SK-N-SH treated with all-trans-retinoic acid at 6 μM for 48 hours (cell line): ENCODE measurements around the gene UST.
"Not testable (repeated sequence)": the region's sequence is repeated elsewhere in the genome, so short reads cannot be mapped to it uniquely, and the experiment has no call there.

ENCODE experiments used
- ATAC-seq: fragments of 200-7000 bp; cut with Tn5 transposase; 3 replicates; pipeline ENCODE4 v1.9.1; 2020; ENCODE audit warnings: mild to moderate bottlenecking, moderate library complexity
- BACH2 ChIP-seq: fragments of 250-450 bp; sonication (Bioruptor Pico); IDR thresholded peaks from 2 replicates; pipeline ENCODE4 v1.9.0; 2021; ENCODE audit warnings: mild to moderate bottlenecking, borderline replicate concordance
- CREB5 ChIP-seq: fragments of 250-450 bp; sonication (Bioruptor Pico); IDR thresholded peaks from 2 replicates; pipeline ENCODE4 v1.5.1; 2020; ENCODE audit warnings: low read depth, mild to moderate bottlenecking, moderate library complexity
- CSDC2 ChIP-seq: fragments of 250-450 bp; sonication (Bioruptor Pico); IDR thresholded peaks from 2 replicates; pipeline ENCODE4 v1.5.0; 2020; ENCODE audit warnings: mild to moderate bottlenecking, moderate library complexity
- CSRNP3 ChIP-seq: fragments of 250-450 bp; sonication (Bioruptor Pico); IDR thresholded peaks from 2 replicates; pipeline ENCODE4 v1.5.1; 2021; ENCODE audit warnings: mild to moderate bottlenecking, moderate library complexity
- ESRRG ChIP-seq: fragments of 250-450 bp; sonication (Bioruptor Pico); IDR thresholded peaks from 2 replicates; pipeline ENCODE4 v1.6.1; 2021; ENCODE audit warnings: mild to moderate bottlenecking
- GLIS3 ChIP-seq: fragments of 250-450 bp; sonication (Bioruptor Pico); IDR thresholded peaks from 2 replicates; pipeline ENCODE4 v1.5.0; 2020; ENCODE audit warnings: mild to moderate bottlenecking, moderate library complexity
- PATZ1 ChIP-seq: fragments of 250-450 bp; sonication (Bioruptor Pico); IDR thresholded peaks from 2 replicates; pipeline ENCODE4 v1.8.0; 2020; ENCODE audit warnings: mild to moderate bottlenecking, moderate library complexity, borderline replicate concordance
- PPARA ChIP-seq: fragments of 250-450 bp; sonication (Bioruptor Pico); IDR thresholded peaks from 2 replicates; pipeline ENCODE4 v1.5.0; 2020; ENCODE audit warnings: mild to moderate bottlenecking, borderline replicate concordance
- SNAI2 ChIP-seq: fragments of 250-450 bp; sonication (Bioruptor Pico); IDR thresholded peaks from 2 replicates; pipeline ENCODE4 v1.5.0; 2020; ENCODE audit warnings: mild to moderate bottlenecking, moderate library complexity
- TCF4 ChIP-seq: fragments of 250-450 bp; sonication (Bioruptor Pico); IDR thresholded peaks from 2 replicates; pipeline ENCODE4 v1.8.0; 2021; ENCODE audit warnings: mild to moderate bottlenecking, moderate library complexity, borderline replicate concordance
- TOX ChIP-seq: fragments of 250-450 bp; sonication (Bioruptor Pico); IDR thresholded peaks from 2 replicates; pipeline ENCODE4 v1.8.0; 2021; ENCODE audit warnings: mild to moderate bottlenecking, moderate library complexity, borderline replicate concordance
- ZC3H10 ChIP-seq: fragments of 250-450 bp; sonication (Bioruptor Pico); IDR thresholded peaks from 2 replicates; pipeline ENCODE4 v1.5.1; 2021; ENCODE audit warnings: mild to moderate bottlenecking, moderate library complexity
- ZFP3 ChIP-seq: fragments of 250-450 bp; sonication (Bioruptor Pico); IDR thresholded peaks from 2 replicates; pipeline ENCODE4 v1.5.0; 2020; ENCODE audit warnings: mild to moderate bottlenecking, moderate library complexity
- ZFP30 ChIP-seq: fragments of 450-650 bp; formaldehyde crosslinking; IDR thresholded peaks from 2 replicates; pipeline ENCODE4 v1.5.0; 2022; ENCODE audit warnings: mild to moderate bottlenecking, moderate library complexity
- ZNF565 ChIP-seq: fragments of 450-650 bp; formaldehyde crosslinking; conservative IDR thresholded peaks from 2 replicates; pipeline ENCODE4 v1.5.0; 2020; ENCODE audit warnings: low read depth, mild to moderate bottlenecking, moderate library complexity
- ZNF70 ChIP-seq: fragments of 450-650 bp; formaldehyde crosslinking; IDR thresholded peaks from 2 replicates; pipeline ENCODE4 v1.5.0; 2020; ENCODE audit warnings: mild to moderate bottlenecking, moderate library complexity
- ZNF8 ChIP-seq: fragments of 450-650 bp; formaldehyde crosslinking; IDR thresholded peaks from 2 replicates; pipeline ENCODE4 v1.5.0; 2020; ENCODE audit warnings: mild to moderate bottlenecking, moderate library complexity
- TF ChIP-seq, protein P1 (sequence below): fragments of 250-450 bp; sonication (Bioruptor Pico); IDR thresholded peaks from 2 replicates; pipeline ENCODE4 v1.5.0; 2020; ENCODE audit warnings: mild to moderate bottlenecking, moderate library complexity
- TF ChIP-seq, protein P2 (sequence below): fragments of 250-450 bp; sonication (Bioruptor Pico); IDR thresholded peaks from 2 replicates; pipeline ENCODE4 v1.8.0; 2021; ENCODE audit warnings: low read depth, mild to moderate bottlenecking, moderate library complexity, borderline replicate concordance

Gene UST

GRCh38 chr6:148873154-148873553 lies 126.3 kb downstream of the UST start:
- ATAC-seq = no peak
- TF ChIP-seq ZNF565 (no peak), ZNF70 (CRISPR knock-in tag) (no peak)

- TF ChIP-seq, protein P1, sequence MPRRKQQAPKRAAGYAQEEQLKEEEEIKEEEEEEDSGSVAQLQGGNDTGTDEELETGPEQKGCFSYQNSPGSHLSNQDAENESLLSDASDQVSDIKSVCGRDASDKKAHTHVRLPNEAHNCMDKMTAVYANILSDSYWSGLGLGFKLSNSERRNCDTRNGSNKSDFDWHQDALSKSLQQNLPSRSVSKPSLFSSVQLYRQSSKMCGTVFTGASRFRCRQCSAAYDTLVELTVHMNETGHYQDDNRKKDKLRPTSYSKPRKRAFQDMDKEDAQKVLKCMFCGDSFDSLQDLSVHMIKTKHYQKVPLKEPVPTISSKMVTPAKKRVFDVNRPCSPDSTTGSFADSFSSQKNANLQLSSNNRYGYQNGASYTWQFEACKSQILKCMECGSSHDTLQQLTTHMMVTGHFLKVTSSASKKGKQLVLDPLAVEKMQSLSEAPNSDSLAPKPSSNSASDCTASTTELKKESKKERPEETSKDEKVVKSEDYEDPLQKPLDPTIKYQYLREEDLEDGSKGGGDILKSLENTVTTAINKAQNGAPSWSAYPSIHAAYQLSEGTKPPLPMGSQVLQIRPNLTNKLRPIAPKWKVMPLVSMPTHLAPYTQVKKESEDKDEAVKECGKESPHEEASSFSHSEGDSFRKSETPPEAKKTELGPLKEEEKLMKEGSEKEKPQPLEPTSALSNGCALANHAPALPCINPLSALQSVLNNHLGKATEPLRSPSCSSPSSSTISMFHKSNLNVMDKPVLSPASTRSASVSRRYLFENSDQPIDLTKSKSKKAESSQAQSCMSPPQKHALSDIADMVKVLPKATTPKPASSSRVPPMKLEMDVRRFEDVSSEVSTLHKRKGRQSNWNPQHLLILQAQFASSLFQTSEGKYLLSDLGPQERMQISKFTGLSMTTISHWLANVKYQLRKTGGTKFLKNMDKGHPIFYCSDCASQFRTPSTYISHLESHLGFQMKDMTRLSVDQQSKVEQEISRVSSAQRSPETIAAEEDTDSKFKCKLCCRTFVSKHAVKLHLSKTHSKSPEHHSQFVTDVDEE (CRISPR knock-in tag) = no peak
- TF ChIP-seq CSRNP3 (CRISPR knock-in tag) (no peak), ESRRG (CRISPR knock-in tag) (no peak), ZFP3 (CRISPR knock-in tag) (no peak), CREB5 (CRISPR knock-in tag) (no peak), CSDC2 (CRISPR knock-in tag) (no peak), TCF4 (CRISPR knock-in tag) (no peak)
- no peak for ATAC-seq
Measured at GRCh38 chr6:148873868-148874267, 127.0 kb downstream of the UST start.

DNA sequence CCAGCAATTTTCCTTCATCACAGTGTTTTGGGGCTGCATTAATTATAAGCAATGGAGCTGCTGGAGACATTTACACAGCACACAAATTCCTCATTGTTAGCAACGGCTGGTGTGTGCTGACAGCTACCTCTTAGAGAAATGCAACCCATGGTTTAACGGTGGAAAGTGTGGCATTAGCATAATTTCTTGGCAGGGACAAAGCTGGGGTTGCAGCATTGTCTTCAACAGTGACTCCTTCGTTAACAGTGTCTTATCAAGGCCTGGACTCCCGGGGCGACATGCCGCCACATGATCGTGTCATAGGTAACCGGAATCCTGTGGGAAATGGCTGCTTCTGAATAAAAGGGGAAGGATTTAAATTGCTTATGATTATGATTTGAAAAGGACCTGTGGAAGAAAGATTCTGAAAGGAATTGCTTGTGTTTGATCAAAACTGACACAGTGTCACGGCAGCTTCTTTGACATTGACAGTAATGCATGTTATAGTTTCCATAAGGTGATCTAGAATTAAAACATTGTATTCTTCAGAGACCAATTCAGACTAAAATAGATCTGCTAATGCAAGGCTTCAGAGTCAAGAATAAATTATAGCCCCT lies 128.0 kb downstream of the UST start:
- peak; percentile 46 for ATAC-seq
- no peak for TF ChIP-seq TOX (CRISPR knock-in tag)
- TF ChIP-seq ZNF8 = no peak
- no peak for TF ChIP-seq PATZ1 (CRISPR knock-in tag)
- TF ChIP-seq GLIS3 = no peak

DNA sequence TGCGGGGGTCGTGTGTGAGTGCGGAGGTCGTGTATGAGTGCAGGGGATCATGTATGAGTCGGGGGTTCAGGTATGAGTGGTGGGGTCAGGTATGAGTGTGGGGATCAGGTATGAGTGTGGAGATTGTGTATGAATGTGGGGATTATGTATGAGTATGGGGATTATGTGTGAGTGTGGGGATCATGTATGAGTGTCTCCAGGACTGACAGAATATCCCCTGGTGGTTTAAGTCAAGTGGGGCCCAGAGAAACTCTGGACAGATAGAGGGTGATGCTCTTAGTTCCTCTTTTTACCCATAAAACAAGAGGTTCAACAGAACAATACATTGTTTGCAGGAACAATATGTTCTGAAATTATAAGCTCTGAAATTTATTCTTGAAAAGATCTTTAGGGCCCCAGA lies 131.9 kb downstream of the UST start:
- ATAC-seq = no peak

GRCh38 chr6:148880742-148881141 lies 133.9 kb downstream of the UST start:
- not testable (repeated sequence) for ATAC-seq

More for the DNA sequence above, 131.9 kb downstream of the UST start:
- TF ChIP-seq ZFP30 (CRISPR knock-in tag) = no peak
- TF ChIP-seq GLIS3 = no peak
- no peak for TF ChIP-seq BACH2
- TF ChIP-seq CSRNP3 (CRISPR knock-in tag) = no peak
- no peak for TF ChIP-seq ESRRG (CRISPR knock-in tag)
- no peak for TF ChIP-seq SNAI2 (CRISPR knock-in tag)
- TF ChIP-seq, protein P2, sequence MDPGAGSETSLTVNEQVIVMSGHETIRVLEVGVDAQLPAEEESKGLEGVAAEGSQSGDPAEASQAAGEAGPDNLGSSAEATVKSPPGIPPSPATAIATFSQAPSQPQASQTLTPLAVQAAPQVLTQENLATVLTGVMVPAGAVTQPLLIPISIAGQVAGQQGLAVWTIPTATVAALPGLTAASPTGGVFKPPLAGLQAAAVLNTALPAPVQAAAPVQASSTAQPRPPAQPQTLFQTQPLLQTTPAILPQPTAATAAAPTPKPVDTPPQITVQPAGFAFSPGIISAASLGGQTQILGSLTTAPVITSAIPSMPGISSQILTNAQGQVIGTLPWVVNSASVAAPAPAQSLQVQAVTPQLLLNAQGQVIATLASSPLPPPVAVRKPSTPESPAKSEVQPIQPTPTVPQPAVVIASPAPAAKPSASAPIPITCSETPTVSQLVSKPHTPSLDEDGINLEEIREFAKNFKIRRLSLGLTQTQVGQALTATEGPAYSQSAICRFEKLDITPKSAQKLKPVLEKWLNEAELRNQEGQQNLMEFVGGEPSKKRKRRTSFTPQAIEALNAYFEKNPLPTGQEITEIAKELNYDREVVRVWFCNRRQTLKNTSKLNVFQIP (CRISPR knock-in tag) = no peak
- no peak for TF ChIP-seq TCF4 (CRISPR knock-in tag)
- no peak for TF ChIP-seq ZFP3 (CRISPR knock-in tag)
- TF ChIP-seq PPARA (CRISPR knock-in tag) = no peak
- no peak for TF ChIP-seq ZC3H10 (CRISPR knock-in tag)
- TF ChIP-seq, protein P1 (CRISPR knock-in tag) = no peak
